Heart left ventricle (tissue), 13 donors: ENCODE results near the gene SLC22A9.

ENCODE experiments used
- POLR2A ChIP-seq, 2 donors: fragments of 450-650 bp; IDR thresholded peaks; one replicate each; pipeline ENCODE4 v1.6.1; 2017; ENCODE audit warnings: antibody characterized with exemption in 2 of 2, mild to moderate bottlenecking in 2 of 2, moderate library complexity in 2 of 2
- TF ChIP-seq, protein P1 (sequence below), 12 donors: fragments of 200-600 bp; sonication (generic) in 4 of 12; IDR thresholded peaks; one replicate each; pipeline versions ENCODE4 v1.5.0 to v1.8.0; 2018 to 2022; ENCODE audit warnings: antibody characterized with exemption in 12 of 12, mild to moderate bottlenecking in 5 of 12
- donor health status: ischemic (EF 13 %, LVEDD 7.1; RV severe dilation, severe dysfunction).
- donor health status: DM: no; HTN: yes; CAD: no.
- donor health status: DM: no; HTN: no; CAD: no.
- donor health status: ischemic (EF 25% LVEDD 6.9; RV normal size, moderate dysfunction).
- donor health status: ischemic (EF 25% LVEDD 5.7; RV mildly dilated, moderate dysfunction).
- donor health status: ischemic (EF 35%, LVEDD 5.7; RV mildly dilated, moderate dysfunction).
- donor health status: nonischemic (EF 11% LVEDD 7.7; RV severe dilation, severe dysfunction).
- donor health status: DM: yes; HTN: yes; CAD: no.
- donor health status: PGD.
- donor health status: ischemic (EF 29% LVEDD 5.4; RV normal size, mild dysfunction).
- donor health status: nonischemic (EF 23%, LVEDD 6.1; RV moderate dilation, normal function).

DNA sequence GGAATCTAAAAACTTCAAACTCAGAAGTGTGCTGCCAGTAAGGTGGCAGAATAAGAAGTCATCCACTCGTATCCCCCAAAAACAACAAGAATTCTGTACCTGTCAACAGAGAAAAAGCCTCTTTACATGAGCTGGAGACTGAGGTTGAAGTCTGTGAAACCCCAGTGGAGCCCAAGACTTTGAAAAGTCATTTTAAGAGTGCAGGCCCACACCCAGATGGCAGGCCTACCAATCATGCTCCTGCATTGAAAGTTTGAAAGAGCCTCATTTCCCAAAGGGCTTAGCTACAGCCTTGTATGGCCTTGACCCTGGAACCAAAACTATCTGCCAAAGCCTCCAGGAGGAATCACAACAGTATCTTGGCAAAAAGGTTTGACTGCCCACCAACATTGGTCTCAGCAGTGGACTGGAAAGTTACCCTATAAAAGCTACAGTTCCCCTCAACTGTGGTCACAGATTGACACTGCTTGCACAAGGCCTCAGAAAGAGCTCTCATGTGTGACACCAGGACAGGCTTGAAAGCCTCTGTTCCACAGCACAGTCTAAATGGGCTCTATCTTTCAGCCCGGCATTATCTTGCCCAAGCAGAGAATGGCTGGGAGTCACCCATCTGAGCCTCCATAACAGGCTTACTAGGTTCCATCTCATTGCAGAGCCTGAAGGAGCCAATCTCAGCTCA lies 47.7 kb downstream of the SLC22A9 start:
- TF ChIP-seq, protein P1, sequence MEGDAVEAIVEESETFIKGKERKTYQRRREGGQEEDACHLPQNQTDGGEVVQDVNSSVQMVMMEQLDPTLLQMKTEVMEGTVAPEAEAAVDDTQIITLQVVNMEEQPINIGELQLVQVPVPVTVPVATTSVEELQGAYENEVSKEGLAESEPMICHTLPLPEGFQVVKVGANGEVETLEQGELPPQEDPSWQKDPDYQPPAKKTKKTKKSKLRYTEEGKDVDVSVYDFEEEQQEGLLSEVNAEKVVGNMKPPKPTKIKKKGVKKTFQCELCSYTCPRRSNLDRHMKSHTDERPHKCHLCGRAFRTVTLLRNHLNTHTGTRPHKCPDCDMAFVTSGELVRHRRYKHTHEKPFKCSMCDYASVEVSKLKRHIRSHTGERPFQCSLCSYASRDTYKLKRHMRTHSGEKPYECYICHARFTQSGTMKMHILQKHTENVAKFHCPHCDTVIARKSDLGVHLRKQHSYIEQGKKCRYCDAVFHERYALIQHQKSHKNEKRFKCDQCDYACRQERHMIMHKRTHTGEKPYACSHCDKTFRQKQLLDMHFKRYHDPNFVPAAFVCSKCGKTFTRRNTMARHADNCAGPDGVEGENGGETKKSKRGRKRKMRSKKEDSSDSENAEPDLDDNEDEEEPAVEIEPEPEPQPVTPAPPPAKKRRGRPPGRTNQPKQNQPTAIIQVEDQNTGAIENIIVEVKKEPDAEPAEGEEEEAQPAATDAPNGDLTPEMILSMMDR (IDR thresholded peaks at IDR 0.05), result no peak
- no peak for TF ChIP-seq POLR2A (IDR thresholded peaks at IDR 0.05)
